ENCODE results near the gene KCTD7. TPM values are rescaled to one million over a fixed set of nuclear protein-coding genes. Genes with fewer than 3 reads are reported as not detected.

The KCTD7 gene
- total RNA-seq, result 2.8 and 6.6 TPM in 2 replicates

GRCh38 chr7:66628361-66629221 is at the start of gene KCTD7:
Gene KCTD7, plus strand, starts transcription at chr7:66628881. Its CDS starts 184 bp downstream, at chr7:66629065.

Other genes with a start within 250 kb of the KCTD7 start
- gene RABGEF1, start 111.9 kb downstream of the KCTD7 start, total RNA-seq, result 11.7 and 15.1 TPM in 2 replicates